ENCODE measurements around the gene YIPF3.

DNA sequence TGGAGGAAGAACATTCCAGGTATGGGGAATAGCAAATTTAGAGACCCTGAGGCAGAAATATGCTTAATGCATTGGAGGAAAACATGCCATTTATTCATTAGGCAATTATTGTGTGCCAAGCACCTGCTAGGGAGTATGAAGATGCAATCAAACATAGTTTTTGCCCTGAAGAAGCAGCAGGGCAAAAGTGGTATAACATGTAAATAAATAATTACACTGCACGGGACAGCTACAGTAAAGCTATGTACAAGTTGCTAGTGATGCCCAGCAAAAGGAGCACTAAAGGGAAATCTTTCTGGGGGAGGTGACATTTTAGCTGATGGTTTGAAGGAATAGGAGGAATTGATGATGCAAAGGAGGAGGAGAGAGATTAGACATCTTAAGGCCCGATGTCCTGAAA is 40.0 kb downstream of the YIPF3 start:
- TF ChIP-seq POLR2AphosphoS5 (IDR thresholded peaks at IDR 0.05; ENCODE audit: low read depth, low read length): no peak
- no peak for TF ChIP-seq POLR2A (IDR thresholded peaks at IDR 0.05; ENCODE audit: low read depth, low read length)
- TF ChIP-seq TAF1 (IDR thresholded peaks at IDR 0.05; ENCODE audit: borderline replicate concordance, low read depth, low read length): no peak

Data from GM12892 (cell line).